DND-41 (cell line): Measurements from ENCODE around the gene SLC66A2.

Experiments used
- ATAC-seq: fragments of 200-7000 bp; cut with Tn5 transposase; 3 replicates; pipeline ENCODE4 v1.9.1; 2021; ENCODE audit warnings: low read depth; ENCODE audit not compliant: insufficient read depth
- DNase-seq: peaks from one replicate; pipeline ENCODE4 v3.0.0-alpha.2; 2020
- H2AFZ ChIP-seq: 2 replicates; pipeline ENCODE4 v1.6.0; 2012; ENCODE audit warnings: low read depth, low read length
- H3K27ac ChIP-seq: 2 replicates; pipeline ENCODE4 v1.5.1; 2012; ENCODE audit warnings: low read length, inconsistent platforms
- H3K27me3 ChIP-seq: fragments of 200-600 bp; sonication (generic); 2 replicates; pipeline ENCODE4 v1.6.0; 2012; ENCODE audit warnings: low read length, mild to moderate bottlenecking, inconsistent platforms; ENCODE audit not compliant: insufficient read depth, poor library complexity
- H3K36me3 ChIP-seq: 2 replicates; pipeline ENCODE4 v1.5.1; 2012; ENCODE audit warnings: low read length, inconsistent platforms; ENCODE audit not compliant: insufficient read depth
- H3K4me1 ChIP-seq: 2 replicates; pipeline ENCODE4 v1.5.1; 2012; ENCODE audit warnings: mild to moderate bottlenecking, low read length; ENCODE audit not compliant: insufficient read depth
- H3K4me2 ChIP-seq: 2 replicates; pipeline ENCODE4 v1.6.0; 2012; ENCODE audit warnings: mild to moderate bottlenecking, moderate library complexity, low read length, inconsistent platforms; ENCODE audit not compliant: insufficient read depth
- H3K4me3 ChIP-seq, 2 experiments: fragments of 200-600 bp in 1 of 2; shearing (Covaris generic) in 1 of 2; 2 replicates each; pipeline ENCODE4 v1.5.1; 2012 to 2016; ENCODE audit warnings: inconsistent platforms in 2 of 2, low read length in 2 of 2, mild to moderate bottlenecking in 2 of 2, low read depth in 1 of 2, moderate library complexity in 1 of 2
- H3K79me2 ChIP-seq: 2 replicates; pipeline ENCODE4 v1.6.0; 2012; ENCODE audit warnings: low read length, inconsistent platforms; ENCODE audit not compliant: insufficient read depth
- H3K9ac ChIP-seq: 2 replicates; pipeline ENCODE4 v1.6.0; 2012; ENCODE audit warnings: low read depth, mild to moderate bottlenecking, inconsistent platforms, low read length, moderate library complexity
- H3K9me3 ChIP-seq: 2 replicates; pipeline ENCODE4 v1.5.1; 2012; ENCODE audit warnings: low read length, moderate library complexity, mild to moderate bottlenecking, inconsistent platforms; ENCODE audit not compliant: insufficient read depth, severe bottlenecking
- H4K20me1 ChIP-seq: 2 replicates; pipeline ENCODE4 v1.6.0; 2012; ENCODE audit warnings: low read length; ENCODE audit not compliant: insufficient read depth
- EZH2 ChIP-seq: IDR thresholded peaks from 3 replicates; pipeline ENCODE4 v1.6.1; 2012; ENCODE audit warnings: borderline replicate concordance, low read depth, mild to moderate bottlenecking, moderate library complexity, low read length, inconsistent platforms; ENCODE audit not compliant: severe bottlenecking
- TF ChIP-seq, protein P1 (sequence below): IDR thresholded peaks from 2 replicates; pipeline ENCODE4 v1.5.1; 2012; ENCODE audit warnings: borderline replicate concordance, low read length, moderate library complexity, mild to moderate bottlenecking; ENCODE audit not compliant: poor library complexity, severe bottlenecking; ENCODE audit errors: extremely low read depth

SLC66A2 gene

DNA sequence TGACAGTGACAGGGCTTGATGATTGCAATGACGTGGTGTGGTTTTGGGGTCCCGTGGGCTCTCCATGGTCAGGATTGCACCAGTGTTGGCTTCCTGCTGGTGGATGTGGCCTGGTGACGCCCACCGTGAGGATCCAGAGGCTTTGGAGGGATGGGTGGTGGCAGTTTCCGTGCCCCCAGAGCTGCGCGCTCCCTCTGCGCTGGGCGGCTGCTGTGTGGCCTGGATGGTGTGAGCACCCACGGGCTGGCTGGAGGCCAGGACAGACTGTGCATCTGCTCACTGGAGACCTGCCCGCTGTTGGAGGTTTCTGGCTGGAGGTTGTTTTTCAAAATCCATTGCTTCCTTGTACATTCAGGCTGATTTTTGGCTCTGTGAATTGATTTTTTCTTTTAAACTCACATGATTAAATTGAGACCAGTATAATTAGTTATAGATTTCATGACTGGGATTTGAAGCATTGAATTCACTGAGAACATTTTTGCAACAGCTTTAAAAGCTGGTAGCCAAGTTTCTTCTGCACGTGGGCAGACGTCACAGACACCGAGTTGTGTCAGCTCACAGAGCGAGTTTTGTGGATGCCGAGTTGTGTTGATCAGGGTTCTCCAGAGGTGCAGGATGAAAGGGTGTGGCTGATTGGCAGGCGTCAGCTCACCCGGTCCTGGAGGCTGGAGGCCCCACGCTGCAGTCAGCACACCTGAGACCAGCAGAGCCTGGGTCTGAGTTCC lies 81.0 kb downstream of the SLC66A2 start:
- no peaks in the 10 kb centered on the region for H3K27me3 ChIP-seq
- H3K79me2 ChIP-seq: no peaks in the 10 kb centered on the region
- no peaks in the 10 kb centered on the region for H3K9me3 ChIP-seq
- no peak overlapping the region for H3K27ac ChIP-seq
- no peaks in the 10 kb centered on the region for H3K36me3 ChIP-seq
- no peak overlapping the region for H2AFZ ChIP-seq
- H3K4me1 ChIP-seq: no peaks in the 10 kb centered on the region
- no peak overlapping the region for H3K9ac ChIP-seq
- no peak overlapping the region for H3K4me3 ChIP-seq
- no peak overlapping the region for H3K4me2 ChIP-seq
- DNase-seq: no peak
- H4K20me1 ChIP-seq: no peaks in the 10 kb centered on the region
- TF ChIP-seq, protein P1, sequence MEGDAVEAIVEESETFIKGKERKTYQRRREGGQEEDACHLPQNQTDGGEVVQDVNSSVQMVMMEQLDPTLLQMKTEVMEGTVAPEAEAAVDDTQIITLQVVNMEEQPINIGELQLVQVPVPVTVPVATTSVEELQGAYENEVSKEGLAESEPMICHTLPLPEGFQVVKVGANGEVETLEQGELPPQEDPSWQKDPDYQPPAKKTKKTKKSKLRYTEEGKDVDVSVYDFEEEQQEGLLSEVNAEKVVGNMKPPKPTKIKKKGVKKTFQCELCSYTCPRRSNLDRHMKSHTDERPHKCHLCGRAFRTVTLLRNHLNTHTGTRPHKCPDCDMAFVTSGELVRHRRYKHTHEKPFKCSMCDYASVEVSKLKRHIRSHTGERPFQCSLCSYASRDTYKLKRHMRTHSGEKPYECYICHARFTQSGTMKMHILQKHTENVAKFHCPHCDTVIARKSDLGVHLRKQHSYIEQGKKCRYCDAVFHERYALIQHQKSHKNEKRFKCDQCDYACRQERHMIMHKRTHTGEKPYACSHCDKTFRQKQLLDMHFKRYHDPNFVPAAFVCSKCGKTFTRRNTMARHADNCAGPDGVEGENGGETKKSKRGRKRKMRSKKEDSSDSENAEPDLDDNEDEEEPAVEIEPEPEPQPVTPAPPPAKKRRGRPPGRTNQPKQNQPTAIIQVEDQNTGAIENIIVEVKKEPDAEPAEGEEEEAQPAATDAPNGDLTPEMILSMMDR: no peak
- no peak for TF ChIP-seq EZH2
- ATAC-seq: no peak

DNA sequence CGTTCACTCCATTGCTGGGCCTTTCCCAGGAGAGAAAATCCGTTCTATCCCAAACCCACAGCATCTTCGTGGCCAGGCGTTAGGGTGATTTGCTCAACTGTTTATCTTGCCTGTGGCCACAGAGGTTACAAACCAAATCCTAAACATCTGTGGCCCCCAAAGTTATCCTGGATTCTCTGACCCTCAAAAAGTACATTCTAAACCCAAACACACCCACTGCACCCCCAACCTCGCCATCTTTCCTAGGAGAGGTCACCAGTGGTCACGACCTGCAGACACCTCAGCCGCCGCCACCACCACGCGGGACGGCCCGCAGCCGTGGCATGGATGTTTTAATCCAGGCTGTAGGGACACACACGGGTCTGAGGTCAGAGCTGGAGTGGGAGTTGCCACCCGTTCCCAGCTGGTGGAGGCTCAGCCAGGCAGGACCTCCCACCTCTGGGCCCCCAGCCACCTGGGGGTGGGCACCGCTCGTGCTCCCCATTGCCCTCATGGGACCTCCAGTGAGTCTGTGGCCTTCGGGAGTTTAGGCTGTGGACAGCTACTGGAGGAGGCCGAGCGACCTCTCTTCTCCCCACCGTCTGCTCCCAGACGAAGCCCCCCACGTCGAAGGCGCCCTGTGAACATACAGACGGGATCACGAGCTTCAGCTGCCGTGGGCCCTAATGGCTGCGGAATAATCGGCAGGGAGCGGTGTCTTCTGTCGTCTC lies 81.7 kb downstream of the SLC66A2 start:
- TF ChIP-seq, protein P1: no peak
- no peak for TF ChIP-seq EZH2
- H3K4me1 ChIP-seq: no peaks in the 10 kb centered on the region
- DNase-seq: no peak
- no peak overlapping the region for H3K4me2 ChIP-seq
- H3K4me3 ChIP-seq: no peak overlapping the region
- no peak overlapping the region for H2AFZ ChIP-seq
- no peaks in the 10 kb centered on the region for H3K79me2 ChIP-seq
- H3K36me3 ChIP-seq: no peaks in the 10 kb centered on the region
- H3K27ac ChIP-seq: no peak overlapping the region
- no peak overlapping the region for H3K9ac ChIP-seq
- no peaks in the 10 kb centered on the region for H4K20me1 ChIP-seq
- H3K9me3 ChIP-seq: no peaks in the 10 kb centered on the region
- H3K27me3 ChIP-seq: no peaks in the 10 kb centered on the region
- no peak for ATAC-seq

- H3K27ac ChIP-seq: no peak overlapping the region
- H3K4me1 ChIP-seq: no peaks in the 10 kb centered on the region
- H3K4me2 ChIP-seq: no peak overlapping the region
- no peaks in the 10 kb centered on the region for H3K36me3 ChIP-seq
- no peak overlapping the region for H2AFZ ChIP-seq
- no peak overlapping the region for H3K9ac ChIP-seq
- no peaks in the 10 kb centered on the region for H3K27me3 ChIP-seq
- no peak for ATAC-seq
- H4K20me1 ChIP-seq: no peaks in the 10 kb centered on the region
- no peak for DNase-seq
- no peaks in the 10 kb centered on the region for H3K9me3 ChIP-seq
- no peak for TF ChIP-seq EZH2
- TF ChIP-seq, protein P1: no peak
- H3K4me3 ChIP-seq: no peak overlapping the region
- no peaks in the 10 kb centered on the region for H3K79me2 ChIP-seq
These were observed 82.5 kb downstream of the SLC66A2 start for GRCh38 chr18:79868811-79869541.
